Hepatocyte (in vitro differentiated cells): ENCODE results near the gene PRDM16.

ENCODE experiments used
- CTCF ChIP-seq: fragments of 200-600 bp; sonication (generic); IDR thresholded peaks from 2 replicates; pipeline ENCODE4 v1.5.1; 2016; ENCODE audit warnings: antibody characterized with exemption, mild to moderate bottlenecking; ENCODE audit not compliant: poor library complexity
- EZH2 ChIP-seq: fragments of 200-600 bp; sonication (generic); IDR thresholded peaks from 2 replicates; pipeline ENCODE4 v1.6.1; 2016; ENCODE audit warnings: antibody characterized with exemption, mild to moderate bottlenecking, borderline replicate concordance

DNA sequence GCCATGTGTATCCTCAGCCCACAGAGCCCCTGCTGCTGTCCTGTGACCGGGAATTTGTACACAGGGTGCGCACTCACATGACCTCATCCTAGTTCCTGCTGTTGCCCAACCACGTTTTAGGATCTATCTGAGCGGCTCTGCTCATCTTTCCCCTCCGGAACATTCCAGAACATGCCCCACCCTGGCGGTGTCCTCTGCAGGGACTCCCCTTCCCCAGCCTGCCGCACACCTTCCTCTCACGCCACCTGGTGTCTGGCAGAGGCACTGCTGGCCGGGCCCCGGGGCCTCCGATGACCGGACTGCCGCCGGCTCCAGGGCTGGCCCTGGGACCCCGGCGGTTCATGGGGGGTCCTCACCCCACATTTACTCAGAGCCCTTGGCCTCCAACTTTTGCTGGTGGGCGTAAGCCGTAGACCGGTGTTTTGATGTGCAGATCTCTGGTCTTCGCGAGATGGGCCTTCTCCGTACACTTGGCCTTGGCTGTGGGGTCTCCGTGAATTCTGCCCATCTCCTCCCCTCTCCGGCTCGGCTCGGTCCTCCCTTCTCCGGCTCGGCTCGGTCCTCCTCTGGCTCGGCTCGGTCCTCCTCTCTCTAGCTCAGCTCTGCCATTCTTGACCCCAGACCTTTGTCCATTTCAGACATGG is 414.9 kb downstream of the PRDM16 start:
- TF ChIP-seq CTCF: peak; percentile 67
- no peak for TF ChIP-seq EZH2
